Measurements from ENCODE around the gene ARHGAP22. TPM values are rescaled to one million over a fixed set of nuclear protein-coding genes. Genes with fewer than 3 reads are reported as not detected.

Gene ARHGAP22
- total and polyA plus RNA-seq, 2 of the 4 experiments (the other 2 are of a cell fraction) = 28.3 to 30.2 TPM

DNA sequence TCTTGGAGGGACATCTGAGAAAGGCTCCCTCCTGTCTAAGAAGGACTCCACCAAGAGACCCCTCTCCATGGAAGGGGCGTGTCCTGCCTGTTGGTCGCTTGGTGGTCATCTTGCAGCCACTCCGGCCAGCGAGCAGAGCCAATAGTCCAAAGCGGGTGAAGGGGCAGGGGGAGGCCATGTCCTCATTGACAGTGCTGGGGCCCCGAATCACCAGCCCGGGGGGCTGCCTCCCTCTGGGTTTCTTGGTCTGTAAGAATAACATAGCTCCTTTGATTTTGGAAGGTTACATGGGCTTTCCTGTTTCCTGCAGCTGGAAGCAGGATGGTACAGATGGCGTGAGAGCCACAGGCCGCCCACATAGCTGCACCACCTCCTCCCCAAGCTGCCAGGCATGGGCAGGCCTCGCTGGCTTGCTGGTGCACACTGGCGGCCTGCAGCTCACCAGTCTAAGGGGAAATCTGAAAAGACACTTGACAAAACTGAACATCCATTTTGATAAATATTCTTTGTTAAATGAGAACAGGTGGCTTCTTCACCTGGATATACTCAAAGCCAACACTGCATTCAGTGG, 105.8 kb downstream of the ARHGAP22 start:
- Histone ChIP-seq H2BK15ac (ENCODE audit: low read depth, low read length) (no peak overlapping the region), H3K27ac (ENCODE audit: insufficient read depth, low read length) (no peak overlapping the region), H3K36me3 (ENCODE audit: control insufficient read depth, insufficient read depth, low read length) (no peaks in the 10 kb centered on the region), H3K23ac (ENCODE audit: low read depth, low read length) (no peak overlapping the region), H3K27me3 (ENCODE audit: control insufficient read depth, insufficient read depth, low read length) (no peaks in the 10 kb centered on the region), H3K79me1 (ENCODE audit: low read depth in 1 of 2, low read length in 2 of 2) (peaks cover 52 to 91% of the 10 kb centered on the region in 2 experiments), H2BK120ac (ENCODE audit: low read depth, low read length) (no peak overlapping the region), H3K4me3 (ENCODE audit: insufficient read depth, low read depth, low read length) (no peak overlapping the region), H3K9me1 (ENCODE audit: insufficient read depth, low read length) (peaks cover 43% of the 10 kb centered on the region), H3K18ac (ENCODE audit: low read depth, low read length) (no peak overlapping the region), H2BK5ac (ENCODE audit: low read depth, low read length, poor library complexity, severe bottlenecking) (no peak overlapping the region), H2AFZ (replicated peaks; ENCODE audit: low read length, poor library complexity) (no peak overlapping the region), H3K4me2 (ENCODE audit: low read depth, low read length) (no peak overlapping the region), H3K14ac (replicated peaks; ENCODE audit: low read depth, low read length) (no peak overlapping the region), H3K56ac (ENCODE audit: extremely low read depth, insufficient read depth, low read length) (no peak overlapping the region), H4K8ac (ENCODE audit: low read depth in 2 of 2, low read length in 2 of 2) (no peak overlapping the region), H2AK5ac (ENCODE audit: low read depth, low read length) (no peak overlapping the region), H3K4me1 (ENCODE audit: control insufficient read depth, insufficient read depth, low read length) (peaks cover 23% of the 10 kb centered on the region), H4K91ac (ENCODE audit: insufficient read depth, low read depth, low read length) (no peak overlapping the region), H4K20me1 (ENCODE audit: insufficient read depth, low read length) (peaks cover 40% of the 10 kb centered on the region), H3K4ac (ENCODE audit: low read depth, low read length) (no peak overlapping the region), H3K9me3 (ENCODE audit: control insufficient read depth, insufficient read depth, low read length) (no peaks in the 10 kb centered on the region), H3K9ac (ENCODE audit: low read depth, low read length) (no peak overlapping the region), H2AK9ac (replicated peaks; ENCODE audit: low read depth, low read length, poor library complexity) (no peak overlapping the region), H2BK20ac (ENCODE audit: low read depth, low read length) (no peak overlapping the region), H4K5ac (ENCODE audit: low read depth, low read length) (no peak overlapping the region)
- DNase-seq (no peak), ATAC-seq (ENCODE audit: low read depth) (no peak)
- intact Hi-C loops (cut with micrococcal nuclease) = no loop called here
- TF ChIP-seq CHD1 (IDR thresholded peaks at IDR 0.05; ENCODE audit: low read depth, low read length) = no peak
- TF ChIP-seq, protein P1, sequence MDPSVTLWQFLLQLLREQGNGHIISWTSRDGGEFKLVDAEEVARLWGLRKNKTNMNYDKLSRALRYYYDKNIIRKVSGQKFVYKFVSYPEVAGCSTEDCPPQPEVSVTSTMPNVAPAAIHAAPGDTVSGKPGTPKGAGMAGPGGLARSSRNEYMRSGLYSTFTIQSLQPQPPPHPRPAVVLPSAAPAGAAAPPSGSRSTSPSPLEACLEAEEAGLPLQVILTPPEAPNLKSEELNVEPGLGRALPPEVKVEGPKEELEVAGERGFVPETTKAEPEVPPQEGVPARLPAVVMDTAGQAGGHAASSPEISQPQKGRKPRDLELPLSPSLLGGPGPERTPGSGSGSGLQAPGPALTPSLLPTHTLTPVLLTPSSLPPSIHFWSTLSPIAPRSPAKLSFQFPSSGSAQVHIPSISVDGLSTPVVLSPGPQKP (IDR thresholded peaks at IDR 0.05; ENCODE audit: borderline replicate concordance, low read depth, low read length) = no peak
- TF ChIP-seq, protein P2, sequence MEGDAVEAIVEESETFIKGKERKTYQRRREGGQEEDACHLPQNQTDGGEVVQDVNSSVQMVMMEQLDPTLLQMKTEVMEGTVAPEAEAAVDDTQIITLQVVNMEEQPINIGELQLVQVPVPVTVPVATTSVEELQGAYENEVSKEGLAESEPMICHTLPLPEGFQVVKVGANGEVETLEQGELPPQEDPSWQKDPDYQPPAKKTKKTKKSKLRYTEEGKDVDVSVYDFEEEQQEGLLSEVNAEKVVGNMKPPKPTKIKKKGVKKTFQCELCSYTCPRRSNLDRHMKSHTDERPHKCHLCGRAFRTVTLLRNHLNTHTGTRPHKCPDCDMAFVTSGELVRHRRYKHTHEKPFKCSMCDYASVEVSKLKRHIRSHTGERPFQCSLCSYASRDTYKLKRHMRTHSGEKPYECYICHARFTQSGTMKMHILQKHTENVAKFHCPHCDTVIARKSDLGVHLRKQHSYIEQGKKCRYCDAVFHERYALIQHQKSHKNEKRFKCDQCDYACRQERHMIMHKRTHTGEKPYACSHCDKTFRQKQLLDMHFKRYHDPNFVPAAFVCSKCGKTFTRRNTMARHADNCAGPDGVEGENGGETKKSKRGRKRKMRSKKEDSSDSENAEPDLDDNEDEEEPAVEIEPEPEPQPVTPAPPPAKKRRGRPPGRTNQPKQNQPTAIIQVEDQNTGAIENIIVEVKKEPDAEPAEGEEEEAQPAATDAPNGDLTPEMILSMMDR (conservative IDR thresholded peaks at IDR 0.05; ENCODE audit: low read depth, low read length) = no peak
- TF ChIP-seq CEBPB (IDR thresholded peaks at IDR 0.05; ENCODE audit: low read depth, low read length) = no peak
- TF ChIP-seq BHLHE40 (IDR thresholded peaks at IDR 0.05; ENCODE audit: low read depth, low read length) = no peak
- TF ChIP-seq RFX5 (IDR thresholded peaks at IDR 0.05; ENCODE audit: low read depth, low read length) = no peak
- no peak for TF ChIP-seq FOS (IDR thresholded peaks at IDR 0.05; ENCODE audit: low read depth, low read length)
- TF ChIP-seq SMC3 (IDR thresholded peaks at IDR 0.05; ENCODE audit: low read depth, low read length) = no peak
- no peak for TF ChIP-seq POLR2A (IDR thresholded peaks at IDR 0.05; ENCODE audit: low read depth, low read length)
- TF ChIP-seq, protein P3, sequence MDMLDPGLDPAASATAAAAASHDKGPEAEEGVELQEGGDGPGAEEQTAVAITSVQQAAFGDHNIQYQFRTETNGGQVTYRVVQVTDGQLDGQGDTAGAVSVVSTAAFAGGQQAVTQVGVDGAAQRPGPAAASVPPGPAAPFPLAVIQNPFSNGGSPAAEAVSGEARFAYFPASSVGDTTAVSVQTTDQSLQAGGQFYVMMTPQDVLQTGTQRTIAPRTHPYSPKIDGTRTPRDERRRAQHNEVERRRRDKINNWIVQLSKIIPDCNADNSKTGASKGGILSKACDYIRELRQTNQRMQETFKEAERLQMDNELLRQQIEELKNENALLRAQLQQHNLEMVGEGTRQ (IDR thresholded peaks at IDR 0.05; ENCODE audit: low read depth, low read length) = no peak
- ChIA-PET CTCF (no interaction called here), POLR2A (ENCODE audit: unreplicated experiment) (no interaction called here)
- WGBS, 2 experiments (ENCODE audit: extremely low coverage in 2 of 2, insufficient read length in 1 of 2) = no CpG with 5 or more reads among the region's 11 CpGs
- no TSS peak for BruUV-seq (replicated peaks)
- in situ Hi-C loops (cut with MboI; ENCODE audit: low sequenced_read_pairs) = no loop called here
- dilution Hi-C loops (cut with HindIII; ENCODE audit: low sequenced_read_pairs, unreplicated experiment) = no loop called here

Measured in IMR-90 (cell line).